CD4-positive, alpha-beta T cell (primary cell): ENCODE measurements around the gene MAD2L2. TPM values are rescaled to one million over a fixed set of nuclear protein-coding genes. Genes with fewer than 3 reads are reported as not detected.

Source experiments
- ATAC-seq: fragments of 200-7000 bp; cut with Tn5 transposase; one replicate; pipeline ENCODE4 v1.10.0; 2022; ENCODE audit warnings: mild to moderate bottlenecking; ENCODE audit not compliant: poor library complexity
- CTCF ChIA-PET: fragments of 350-600 bp; sonication (Branson Sonifier 250); formaldehyde crosslinking; loops from one replicate; lab custom pipeline; 2021; ENCODE audit warnings: antibody characterized with exemption, inconsistent platforms; lab: Charles Lee
- POLR2A ChIA-PET: fragments of 350-600 bp; sonication (Branson Sonifier 250); formaldehyde crosslinking; loops from one replicate; lab custom pipeline; 2021; ENCODE audit warnings: antibody characterized with exemption, inconsistent platforms; lab: Charles Lee
- DNase-seq, 14 experiments: peaks; one replicate each; pipeline ENCODE4 v3.0.0-alpha.2; 2013 to 2020; ENCODE audit warnings: mixed read lengths in 2 of 14
- H3K27ac ChIP-seq, 2 donors: one replicate each; pipeline versions ENCODE4 v1.5.1 to v1.7.0; 2013; ENCODE audit warnings: low read length in 2 of 2, low read depth in 1 of 2, mild to moderate bottlenecking in 1 of 2
- H3K27me3 ChIP-seq, 2 experiments: 1 replicate in 1 of 2; 2 replicates in 1 of 2; pipeline versions ENCODE4 v1.6.1 to v1.7.0; 2013; ENCODE audit warnings: low read length in 2 of 2, control low read depth in 1 of 2, mild to moderate bottlenecking in 1 of 2, moderate library complexity in 1 of 2; ENCODE audit not compliant: insufficient read depth in 2 of 2, control insufficient read depth in 1 of 2
- H3K36me3 ChIP-seq: one replicate; pipeline ENCODE4 v1.6.1; 2013; ENCODE audit warnings: low read length, control low read depth; ENCODE audit not compliant: insufficient read depth
- H3K4me1 ChIP-seq: one replicate; pipeline ENCODE4 v1.6.1; 2013; ENCODE audit warnings: low read length, control low read depth; ENCODE audit not compliant: insufficient read depth
- H3K4me3 ChIP-seq: one replicate; pipeline ENCODE4 v1.5.1; 2013; ENCODE audit warnings: mild to moderate bottlenecking, low read length, moderate library complexity
- H3K9me3 ChIP-seq, 2 experiments: 1 replicate in 1 of 2; 2 replicates in 1 of 2; pipeline versions ENCODE4 v1.6.1 to v1.7.0; 2013; ENCODE audit warnings: low read length in 2 of 2, mild to moderate bottlenecking in 2 of 2, control low read depth in 1 of 2, moderate library complexity in 1 of 2; ENCODE audit not compliant: control insufficient read depth in 1 of 2, insufficient read depth in 1 of 2
- H3K27ac Mint-ChIP-seq: one replicate; pipeline ENCODE4 v1.8.0; 2020; ENCODE audit warnings: mixed read lengths
- H3K27me3 Mint-ChIP-seq: one replicate; pipeline ENCODE4 v1.8.0; 2021; ENCODE audit warnings: mixed read lengths
- H3K36me3 Mint-ChIP-seq: one replicate; pipeline ENCODE4 v1.8.0; 2021; ENCODE audit warnings: low read depth, mixed read lengths
- H3K4me1 Mint-ChIP-seq: one replicate; pipeline ENCODE4 v1.8.0; 2021; ENCODE audit warnings: low read depth, mixed read lengths
- H3K4me3 Mint-ChIP-seq: one replicate; pipeline ENCODE4 v1.8.0; 2020; ENCODE audit warnings: mild to moderate bottlenecking, mixed read lengths
- H3K9me3 Mint-ChIP-seq: one replicate; pipeline ENCODE4 v1.8.0; 2020; ENCODE audit warnings: mixed read lengths
- CTCF ChIP-seq: fragments of 200-600 bp; IDR thresholded peaks from one replicate; pipeline ENCODE4 v1.8.0; 2022; ENCODE audit warnings: antibody characterized with exemption, mild to moderate bottlenecking
- intact Hi-C, 2 experiments: fragments of 100-400 bp; cut with DNase I in 1 of 2; cut with micrococcal nuclease in 1 of 2; formaldehyde crosslinking; loops; one replicate each; pipeline versions ENCODE4 v1.15.1 to v1.9.0; 2023 to 2025; cut with DNase I, micrococcal nuclease
- total RNA-seq, 174 experiments: library from RNA in 2 of 174; stranded (reverse) in 2 of 174; gene quantifications; one replicate each; pipeline ENCODE4 v1.2.3 and lab custom pipeline; 2021 to 2026

The MAD2L2 gene
- total RNA-seq, 2 experiments from 2014 or later = 24.6 to 28.3 TPM

GRCh38 chr1:11661103-11661502 lies 19.8 kb downstream of the MAD2L2 start:
- intact Hi-C loops = no loop called here
- Histone ChIP-seq H3K27ac (no peak overlapping the region), H3K27me3 (no peaks in the 10 kb centered on the region), H3K4me3 (no peak overlapping the region), H3K9me3 (no peaks in the 10 kb centered on the region), H3K36me3 (peaks cover 39% of the 10 kb centered on the region), H3K4me1 (peaks cover 20% of the 10 kb centered on the region)
- H3K36me3 Mint-ChIP-seq = peaks cover 53% of the 10 kb centered on the region
- ChIA-PET CTCF (interaction anchor here (2.7 kb wide), 1 partner anchor 59 kb away, joined by 6 read pairs; no protein-coding TSS in a partner anchor), POLR2A (no interaction called here)
- H3K4me3 Mint-ChIP-seq = peak overlapping the region; percentile 11
- H3K9me3 Mint-ChIP-seq = no peaks in the 10 kb centered on the region
- no peak for TF ChIP-seq CTCF
- H3K27me3 Mint-ChIP-seq = no peaks in the 10 kb centered on the region
- ATAC-seq (no peak), DNase-seq (no peak)
- H3K4me1 Mint-ChIP-seq = peaks cover under 1% of the 10 kb centered on the region
- no peak overlapping the region for H3K27ac Mint-ChIP-seq

- no peaks in the 10 kb centered on the region for H3K9me3 Mint-ChIP-seq
- H3K4me3 Mint-ChIP-seq = peak overlapping the region; percentile 25
- ATAC-seq (no peak), DNase-seq (no peak)
- peaks cover 57% of the 10 kb centered on the region for H3K36me3 Mint-ChIP-seq
- Histone ChIP-seq H3K27ac (no peak overlapping the region), H3K4me3 (no peak overlapping the region), H3K27me3 (no peaks in the 10 kb centered on the region), H3K4me1 (peaks cover 29% of the 10 kb centered on the region), H3K36me3 (peaks cover 39% of the 10 kb centered on the region), H3K9me3 (no peaks in the 10 kb centered on the region)
- ChIA-PET POLR2A (interaction anchor here (1.2 kb wide), 1 partner anchor 14 kb away, joined by 4 read pairs; no protein-coding TSS in a partner anchor), CTCF (interaction anchor here (1.0 to 2.7 kb wide), 3 partner anchors 10 to 60 kb away, joined by 3 to 6 read pairs (median 5); no protein-coding TSS in a partner anchor)
- H3K27ac Mint-ChIP-seq = no peak overlapping the region
- H3K27me3 Mint-ChIP-seq = no peaks in the 10 kb centered on the region
- H3K4me1 Mint-ChIP-seq = peaks cover 11% of the 10 kb centered on the region
- no peak for TF ChIP-seq CTCF
- intact Hi-C loops = no loop called here
These were observed 21.2 kb downstream of the MAD2L2 start for GRCh38 chr1:11659748-11660147.

- no peak overlapping the region for H3K27ac Mint-ChIP-seq
- Histone ChIP-seq H3K4me1 (peaks cover 30% of the 10 kb centered on the region), H3K27ac (no peak overlapping the region), H3K9me3 (no peaks in the 10 kb centered on the region), H3K36me3 (peaks cover 39% of the 10 kb centered on the region), H3K27me3 (no peaks in the 10 kb centered on the region), H3K4me3 (no peak overlapping the region)
- H3K4me3 Mint-ChIP-seq = no peak overlapping the region
- DNase-seq (no peak), ATAC-seq (no peak)
- ChIA-PET POLR2A (interaction anchor here (1.1 to 1.2 kb wide), 2 partner anchors 15 to 396 kb away, joined by 3 to 4 read pairs; partner anchors contain the start of gene MTOR), CTCF (interaction anchor here (1.6 kb wide), 1 partner anchor 13 kb away, joined by 5 read pairs; no protein-coding TSS in a partner anchor)
- no peaks in the 10 kb centered on the region for H3K27me3 Mint-ChIP-seq
- no peaks in the 10 kb centered on the region for H3K9me3 Mint-ChIP-seq
- no peak for TF ChIP-seq CTCF
- H3K4me1 Mint-ChIP-seq = peaks cover 11% of the 10 kb centered on the region
- intact Hi-C loops = no loop called here
- peaks cover 54% of the 10 kb centered on the region for H3K36me3 Mint-ChIP-seq
These were observed 22.4 kb downstream of the MAD2L2 start for GRCh38 chr1:11658542-11658941.
